Astrocyte (in vitro differentiated cells and primary cell): Measurements from ENCODE around the gene LUZP2. TPM values are rescaled to one million over a fixed set of nuclear protein-coding genes. Genes with fewer than 3 reads are reported as not detected.

Source experiments
- DNase-seq: peaks from one replicate; pipeline ENCODE4 v3.0.0-alpha.2; 2010; ENCODE audit warnings: low read depth
- FAIRE-seq: peaks from 2 replicates; lab custom pipeline; 2011; peaks lifted over from hg19 to GRCh38; lab: Jason Lieb, UNC
- H2AFZ ChIP-seq: 2 replicates; pipeline ENCODE4 v1.6.0; 2012; ENCODE audit warnings: low read depth, low read length, inconsistent platforms
- H3K27ac ChIP-seq: 2 replicates; pipeline ENCODE4 v1.5.1; 2011; ENCODE audit warnings: low read depth, low read length, inconsistent platforms
- H3K27me3 ChIP-seq: 2 replicates; pipeline ENCODE4 v1.6.0; 2011; ENCODE audit warnings: low read length, inconsistent platforms; ENCODE audit not compliant: insufficient read depth
- H3K36me3 ChIP-seq: 2 replicates; pipeline ENCODE4 v1.5.1; 2011; ENCODE audit warnings: low read length, inconsistent platforms; ENCODE audit not compliant: insufficient read depth
- H3K4me1 ChIP-seq: 2 replicates; pipeline ENCODE4 v1.5.1; 2011; ENCODE audit warnings: low read length, inconsistent platforms; ENCODE audit not compliant: insufficient read depth
- H3K4me2 ChIP-seq: 2 replicates; pipeline ENCODE4 v1.6.0; 2012; ENCODE audit warnings: low read length, inconsistent platforms
- H3K4me3 ChIP-seq: 2 replicates; pipeline ENCODE4 v1.5.1; 2011; ENCODE audit warnings: low read depth, mild to moderate bottlenecking, low read length, inconsistent platforms; ENCODE audit not compliant: insufficient read depth
- H3K79me2 ChIP-seq: 2 replicates; pipeline ENCODE4 v1.6.0; 2012; ENCODE audit warnings: mild to moderate bottlenecking, low read length, inconsistent platforms; ENCODE audit not compliant: insufficient read depth
- H3K9ac ChIP-seq: 2 replicates; pipeline ENCODE4 v1.6.0; 2012; ENCODE audit warnings: mild to moderate bottlenecking, low read length, inconsistent platforms
- H3K9me3 ChIP-seq: 2 replicates; pipeline ENCODE4 v1.5.1; 2012; ENCODE audit warnings: low read depth, mild to moderate bottlenecking, low read length, inconsistent platforms; ENCODE audit not compliant: insufficient read depth
- H4K20me1 ChIP-seq: 2 replicates; pipeline ENCODE4 v1.6.0; 2012; ENCODE audit warnings: low read length, inconsistent platforms; ENCODE audit not compliant: insufficient read depth
- H3K27ac Mint-ChIP-seq: one replicate; pipeline ENCODE4 v1.8.0; 2021; ENCODE audit warnings: mild to moderate bottlenecking, mixed read lengths; ENCODE audit not compliant: unreplicated experiment
- H3K27me3 Mint-ChIP-seq: one replicate; pipeline ENCODE4 v1.8.0; 2021; ENCODE audit warnings: low read depth, mixed read lengths; ENCODE audit not compliant: unreplicated experiment
- H3K36me3 Mint-ChIP-seq: one replicate; pipeline ENCODE4 v1.8.0; 2021; ENCODE audit warnings: low read depth, mixed read lengths; ENCODE audit not compliant: unreplicated experiment
- H3K4me1 Mint-ChIP-seq: one replicate; pipeline ENCODE4 v1.8.0; 2021; ENCODE audit warnings: low read depth, mixed read lengths; ENCODE audit not compliant: unreplicated experiment
- H3K4me3 Mint-ChIP-seq: one replicate; pipeline ENCODE4 v1.8.0; 2021; ENCODE audit warnings: mild to moderate bottlenecking, moderate library complexity, mixed read lengths; ENCODE audit not compliant: unreplicated experiment
- H3K9me3 Mint-ChIP-seq: one replicate; pipeline ENCODE4 v1.8.0; 2021; ENCODE audit warnings: mild to moderate bottlenecking, mixed read lengths; ENCODE audit not compliant: unreplicated experiment
- EZH2 ChIP-seq: IDR thresholded peaks from 2 replicates; pipeline ENCODE4 v1.6.1; 2012; ENCODE audit warnings: mild to moderate bottlenecking, low read length, inconsistent platforms; ENCODE audit not compliant: insufficient read depth
- total RNA-seq: library from RNA; stranded (reverse); gene quantifications from 2 replicates; pipeline ENCODE4 v1.2.1, GENCODE V29; 2021
- TF ChIP-seq, protein P1 (sequence below): IDR thresholded peaks from 2 replicates; pipeline ENCODE4 v1.5.1; 2011; ENCODE audit warnings: low read depth, mild to moderate bottlenecking, inconsistent platforms, low read length, moderate library complexity; ENCODE audit not compliant: insufficient read depth

Gene LUZP2
- total RNA-seq, 1 donor from 2014 or later = 2.3 TPM

DNA sequence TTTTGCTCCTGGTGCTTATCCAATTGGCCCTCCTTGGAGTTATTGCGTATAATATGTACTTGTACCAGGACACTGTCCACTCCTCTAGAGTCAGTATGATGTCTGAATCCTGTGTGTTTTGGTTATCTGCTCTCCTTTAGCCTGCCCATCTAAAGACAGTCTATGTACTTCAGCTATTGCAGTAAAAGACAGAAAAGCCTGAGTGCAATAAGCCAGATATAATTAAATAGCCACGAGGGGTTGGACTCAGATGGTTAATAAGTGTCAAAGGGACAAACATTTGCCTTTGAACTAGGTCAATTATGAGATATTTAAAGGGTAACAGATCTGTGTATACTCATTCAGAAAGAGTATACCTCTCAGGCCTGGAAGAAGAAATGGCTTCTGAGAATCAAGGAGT lies 406.7 kb downstream of the LUZP2 start:
- H4K20me1 ChIP-seq = no peaks in the 10 kb centered on the region
- no peak overlapping the region for H3K27ac ChIP-seq
- no peaks in the 10 kb centered on the region for H3K9me3 Mint-ChIP-seq
- H3K4me3 ChIP-seq = no peak overlapping the region
- DNase-seq (no peak), FAIRE-seq (no peak)
- H3K4me2 ChIP-seq = no peak overlapping the region
- no peak overlapping the region for H3K27ac Mint-ChIP-seq
- no peak overlapping the region for H3K4me3 Mint-ChIP-seq
- H3K27me3 ChIP-seq = no peaks in the 10 kb centered on the region
- TF ChIP-seq, protein P1, sequence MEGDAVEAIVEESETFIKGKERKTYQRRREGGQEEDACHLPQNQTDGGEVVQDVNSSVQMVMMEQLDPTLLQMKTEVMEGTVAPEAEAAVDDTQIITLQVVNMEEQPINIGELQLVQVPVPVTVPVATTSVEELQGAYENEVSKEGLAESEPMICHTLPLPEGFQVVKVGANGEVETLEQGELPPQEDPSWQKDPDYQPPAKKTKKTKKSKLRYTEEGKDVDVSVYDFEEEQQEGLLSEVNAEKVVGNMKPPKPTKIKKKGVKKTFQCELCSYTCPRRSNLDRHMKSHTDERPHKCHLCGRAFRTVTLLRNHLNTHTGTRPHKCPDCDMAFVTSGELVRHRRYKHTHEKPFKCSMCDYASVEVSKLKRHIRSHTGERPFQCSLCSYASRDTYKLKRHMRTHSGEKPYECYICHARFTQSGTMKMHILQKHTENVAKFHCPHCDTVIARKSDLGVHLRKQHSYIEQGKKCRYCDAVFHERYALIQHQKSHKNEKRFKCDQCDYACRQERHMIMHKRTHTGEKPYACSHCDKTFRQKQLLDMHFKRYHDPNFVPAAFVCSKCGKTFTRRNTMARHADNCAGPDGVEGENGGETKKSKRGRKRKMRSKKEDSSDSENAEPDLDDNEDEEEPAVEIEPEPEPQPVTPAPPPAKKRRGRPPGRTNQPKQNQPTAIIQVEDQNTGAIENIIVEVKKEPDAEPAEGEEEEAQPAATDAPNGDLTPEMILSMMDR = no peak
- TF ChIP-seq EZH2 = no peak
- no peaks in the 10 kb centered on the region for H3K36me3 Mint-ChIP-seq
- no peaks in the 10 kb centered on the region for H3K79me2 ChIP-seq
- no peak overlapping the region for H2AFZ ChIP-seq
- H3K9ac ChIP-seq = no peak overlapping the region
- no peaks in the 10 kb centered on the region for H3K4me1 ChIP-seq
- H3K36me3 ChIP-seq = no peaks in the 10 kb centered on the region
- H3K4me1 Mint-ChIP-seq = no peaks in the 10 kb centered on the region
- no peaks in the 10 kb centered on the region for H3K27me3 Mint-ChIP-seq
- H3K9me3 ChIP-seq = no peaks in the 10 kb centered on the region

DNA sequence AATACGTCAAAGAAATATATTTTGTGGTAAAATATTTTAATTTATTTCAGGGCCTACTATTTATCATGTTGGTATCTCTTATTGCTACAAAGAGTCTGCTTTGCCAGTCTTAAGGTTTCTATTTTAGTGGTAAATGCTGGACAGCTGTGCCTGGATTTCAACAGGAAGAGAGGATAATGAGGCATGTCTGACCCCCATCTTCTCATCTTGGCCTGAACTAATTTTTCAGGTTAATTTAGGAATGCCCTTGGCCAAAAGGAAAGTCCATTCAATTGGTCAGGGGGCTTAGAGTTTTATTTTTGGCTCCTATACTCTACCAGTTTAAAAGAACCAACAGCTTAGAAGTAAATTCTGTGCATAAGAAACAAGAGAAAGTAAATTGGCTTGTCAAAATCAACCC lies 428.2 kb downstream of the LUZP2 start:
- TF ChIP-seq, protein P1 = no peak
- TF ChIP-seq EZH2 = no peak
- H3K4me1 Mint-ChIP-seq = no peaks in the 10 kb centered on the region
- no peak overlapping the region for H3K27ac Mint-ChIP-seq

DNA sequence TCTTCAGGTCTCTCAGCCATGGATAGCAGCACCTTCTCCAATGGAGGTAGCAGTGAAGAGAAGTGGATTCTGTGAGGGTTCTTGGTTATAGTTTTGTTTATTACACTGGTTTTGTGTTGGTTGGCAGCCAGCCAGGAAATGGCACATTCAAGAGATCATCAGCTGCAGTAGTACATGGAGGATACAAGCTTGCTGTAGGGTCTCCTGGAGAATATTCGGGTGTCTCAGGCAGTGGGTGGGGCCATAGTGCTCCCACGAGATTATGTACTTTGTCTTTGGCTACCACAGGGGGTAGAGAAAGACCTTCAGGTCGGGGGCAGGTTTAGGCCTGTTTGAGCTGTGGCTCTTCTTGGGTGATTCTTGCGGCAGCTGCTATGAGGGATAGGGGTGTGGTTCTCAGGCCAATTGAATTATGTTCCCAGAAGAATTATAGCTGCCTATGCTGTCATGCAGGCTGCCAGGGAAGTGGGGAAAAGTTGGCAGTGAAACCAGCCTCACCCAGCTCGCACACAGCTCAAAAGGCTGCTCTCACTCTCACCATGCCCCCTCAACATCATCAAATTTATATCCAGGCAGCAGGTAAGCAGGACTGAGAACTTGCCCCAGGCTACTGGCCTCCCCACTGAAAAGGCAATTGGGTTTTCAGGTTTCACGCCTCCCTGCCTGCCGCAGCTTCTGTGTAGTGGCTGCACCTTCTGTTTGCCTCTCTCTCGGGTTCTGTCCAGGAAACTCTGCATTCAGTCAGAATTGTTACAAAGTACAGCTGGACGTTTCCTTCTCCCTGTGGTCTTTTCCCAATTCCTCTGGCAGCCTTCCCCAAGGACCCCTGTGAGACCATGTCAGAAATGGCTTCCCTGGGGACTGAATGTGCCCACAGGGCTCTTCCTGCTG lies 435.5 kb downstream of the LUZP2 start:
- no peak for FAIRE-seq
- H3K9me3 Mint-ChIP-seq = peaks cover 6% of the 10 kb centered on the region

More for the DNA sequence above, 428.2 kb downstream of the LUZP2 start:
- Histone ChIP-seq H3K79me2 (no peaks in the 10 kb centered on the region), H2AFZ (no peak overlapping the region), H3K9ac (no peak overlapping the region), H3K4me2 (no peak overlapping the region), H3K4me1 (no peaks in the 10 kb centered on the region), H3K36me3 (no peaks in the 10 kb centered on the region), H3K27ac (no peak overlapping the region), H3K4me3 (no peak overlapping the region), H4K20me1 (no peaks in the 10 kb centered on the region), H3K27me3 (no peaks in the 10 kb centered on the region), H3K9me3 (no peaks in the 10 kb centered on the region)
- Mint-ChIP-seq H3K36me3 (no peaks in the 10 kb centered on the region), H3K4me3 (no peak overlapping the region), H3K9me3 (no peaks in the 10 kb centered on the region), H3K27me3 (no peaks in the 10 kb centered on the region)
- no peak for DNase-seq
- no peak for FAIRE-seq

More for the DNA sequence above, 435.5 kb downstream of the LUZP2 start:
- Histone ChIP-seq H3K9me3 (no peaks in the 10 kb centered on the region), H3K4me2 (no peak overlapping the region), H3K79me2 (no peaks in the 10 kb centered on the region), H4K20me1 (no peaks in the 10 kb centered on the region), H2AFZ (no peak overlapping the region), H3K4me1 (no peaks in the 10 kb centered on the region), H3K27me3 (no peaks in the 10 kb centered on the region), H3K36me3 (no peaks in the 10 kb centered on the region), H3K9ac (no peak overlapping the region), H3K4me3 (no peak overlapping the region), H3K27ac (no peak overlapping the region)
- DNase-seq = no peak
- Mint-ChIP-seq H3K27ac (no peak overlapping the region), H3K4me3 (no peak overlapping the region), H3K4me1 (no peaks in the 10 kb centered on the region), H3K36me3 (no peaks in the 10 kb centered on the region), H3K27me3 (no peaks in the 10 kb centered on the region)
- TF ChIP-seq, protein P1 = no peak
- no peak for TF ChIP-seq EZH2
